ENCODE results near the gene HIC1. TPM values are rescaled to one million over a fixed set of nuclear protein-coding genes. Genes with fewer than 3 reads are reported as not detected.

Gene HIC1
- 3.3 to 9.0 TPM (median 8.8 TPM) in 3 replicates for total RNA-seq
- long read RNA-seq, transcript HIC1-205 (2 exons, 1,134 nt): major isoform, 7 of 13 reads
- long read RNA-seq, partial matches to known transcripts: 0 of 13 reads
- long read RNA-seq, other reads (novel, unspliced or antisense): 5 of 13 reads

DNA sequence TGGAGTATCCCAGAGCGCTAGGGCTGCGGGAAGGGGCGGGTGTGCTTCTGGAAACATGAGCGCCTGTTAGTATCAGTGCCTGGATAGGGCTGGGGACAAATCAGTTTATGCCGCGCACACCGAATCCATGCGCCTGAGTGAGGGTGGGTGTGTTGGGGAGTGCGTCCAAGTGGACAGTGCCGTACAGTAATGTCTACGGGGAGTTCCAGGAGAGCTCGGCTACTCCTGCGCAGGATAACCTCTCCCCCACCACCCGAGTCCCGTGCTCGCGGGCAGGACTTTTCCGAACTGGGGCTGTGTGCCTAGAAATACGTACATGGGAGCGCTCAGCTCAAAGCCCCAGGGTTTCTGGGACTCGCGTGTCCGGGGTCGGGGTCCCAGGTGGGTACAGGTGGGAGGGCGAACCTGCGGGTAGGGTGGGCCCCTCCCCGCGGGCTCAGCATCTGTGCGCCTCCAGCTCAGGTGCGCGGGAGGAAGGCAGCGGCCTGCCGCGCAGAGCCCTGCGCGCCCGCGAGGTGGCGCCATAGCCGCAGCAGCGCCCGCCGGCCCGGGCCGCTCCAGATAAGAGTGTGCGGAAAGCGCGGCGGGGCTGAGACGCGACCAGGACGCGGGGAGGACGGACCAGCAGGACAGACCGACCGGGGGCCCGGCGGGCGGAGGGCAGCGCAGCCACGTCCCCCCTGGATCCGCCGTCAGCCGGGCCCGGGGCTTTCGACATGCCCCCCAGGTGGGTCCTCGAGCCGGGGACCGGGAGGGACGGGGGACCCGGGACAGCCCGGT lies at the start of gene HIC1:
Gene HIC1, plus strand, starts transcription at position 592 of the 780 bp plus-strand sequence. CDS start 1,588 bp downstream, outside the sequence.
- H3K9me3 Mint-ChIP-seq (ENCODE audit: low read depth): no peaks in the 10 kb centered on the region
- DNase-seq (ENCODE audit: low spot score): no peak
- H3K27me3 Mint-ChIP-seq (ENCODE audit: low read depth): no peaks in the 10 kb centered on the region
- TF ChIP-seq, protein P1, sequence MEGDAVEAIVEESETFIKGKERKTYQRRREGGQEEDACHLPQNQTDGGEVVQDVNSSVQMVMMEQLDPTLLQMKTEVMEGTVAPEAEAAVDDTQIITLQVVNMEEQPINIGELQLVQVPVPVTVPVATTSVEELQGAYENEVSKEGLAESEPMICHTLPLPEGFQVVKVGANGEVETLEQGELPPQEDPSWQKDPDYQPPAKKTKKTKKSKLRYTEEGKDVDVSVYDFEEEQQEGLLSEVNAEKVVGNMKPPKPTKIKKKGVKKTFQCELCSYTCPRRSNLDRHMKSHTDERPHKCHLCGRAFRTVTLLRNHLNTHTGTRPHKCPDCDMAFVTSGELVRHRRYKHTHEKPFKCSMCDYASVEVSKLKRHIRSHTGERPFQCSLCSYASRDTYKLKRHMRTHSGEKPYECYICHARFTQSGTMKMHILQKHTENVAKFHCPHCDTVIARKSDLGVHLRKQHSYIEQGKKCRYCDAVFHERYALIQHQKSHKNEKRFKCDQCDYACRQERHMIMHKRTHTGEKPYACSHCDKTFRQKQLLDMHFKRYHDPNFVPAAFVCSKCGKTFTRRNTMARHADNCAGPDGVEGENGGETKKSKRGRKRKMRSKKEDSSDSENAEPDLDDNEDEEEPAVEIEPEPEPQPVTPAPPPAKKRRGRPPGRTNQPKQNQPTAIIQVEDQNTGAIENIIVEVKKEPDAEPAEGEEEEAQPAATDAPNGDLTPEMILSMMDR (IDR thresholded peaks at IDR 0.05): peak; percentile 96
- H3K4me1 Mint-ChIP-seq (ENCODE audit: low read depth): peaks cover 10% of the 10 kb centered on the region
- no peak within 1 kb of the TSS for H3K27ac Mint-ChIP-seq (ENCODE audit: unreplicated experiment)
- H3K4me3 Mint-ChIP-seq (ENCODE audit: unreplicated experiment): peak within 1 kb of the TSS; percentile 62
- no peaks in the 10 kb centered on the region for H3K36me3 Mint-ChIP-seq (ENCODE audit: low read depth)

DNA sequence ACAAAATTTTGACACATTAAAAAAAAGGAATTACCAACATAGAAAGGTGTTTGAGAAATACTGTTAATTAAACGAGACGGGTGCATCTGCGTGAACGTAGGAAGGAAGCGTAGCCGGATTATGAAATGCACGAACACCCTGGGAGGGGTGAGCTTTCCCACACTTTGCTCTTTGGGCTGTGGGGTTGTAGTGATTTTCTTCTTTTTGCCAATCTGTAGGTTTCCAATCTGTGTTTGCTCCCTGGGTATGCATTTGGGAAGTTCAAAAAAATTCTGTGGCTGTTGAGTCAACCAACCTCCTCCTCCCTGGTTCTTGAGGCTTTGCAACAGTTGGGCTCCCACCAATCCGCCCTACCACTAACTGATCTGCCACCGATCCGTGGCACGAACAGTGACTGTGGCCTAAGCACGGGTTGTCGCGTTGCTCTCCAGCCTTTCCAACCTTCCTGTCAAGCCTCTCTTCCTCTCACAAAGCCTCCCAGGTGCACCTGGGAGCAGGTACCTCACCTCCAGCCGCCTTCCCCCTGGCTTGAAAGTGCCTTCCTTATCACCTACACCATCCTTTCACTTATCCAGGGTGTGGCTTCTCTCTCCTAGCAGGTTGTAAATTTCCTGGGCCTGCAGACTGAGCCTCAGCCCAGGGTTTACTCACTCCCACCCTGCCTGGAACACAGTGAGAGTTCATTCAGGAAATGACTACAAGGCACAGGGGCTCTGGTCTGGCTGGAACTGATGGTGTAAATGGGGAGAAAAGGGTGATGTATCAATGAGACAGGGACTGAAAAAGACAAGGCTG lies 46.4 kb upstream of the HIC1 start:
- Mint-ChIP-seq H3K4me3 (ENCODE audit: unreplicated experiment) (no peak overlapping the region), H3K4me1 (ENCODE audit: low read depth) (peaks cover 23% of the 10 kb centered on the region), H3K36me3 (ENCODE audit: low read depth) (no peaks in the 10 kb centered on the region), H3K27ac (ENCODE audit: unreplicated experiment) (no peak overlapping the region), H3K9me3 (ENCODE audit: low read depth) (no peaks in the 10 kb centered on the region), H3K27me3 (ENCODE audit: low read depth) (no peaks in the 10 kb centered on the region)
- DNase-seq (ENCODE audit: low spot score): no peak
- TF ChIP-seq, protein P1 (IDR thresholded peaks at IDR 0.05): no peak

- no peak overlapping the region for H3K27ac Mint-ChIP-seq (ENCODE audit: unreplicated experiment)
- TF ChIP-seq, protein P1 (IDR thresholded peaks at IDR 0.05): no peak
- H3K27me3 Mint-ChIP-seq (ENCODE audit: low read depth): no peaks in the 10 kb centered on the region
- peaks cover 34% of the 10 kb centered on the region for H3K4me1 Mint-ChIP-seq (ENCODE audit: low read depth)
- no peak overlapping the region for H3K4me3 Mint-ChIP-seq (ENCODE audit: unreplicated experiment)
- no peak for DNase-seq (ENCODE audit: low spot score)
- H3K36me3 Mint-ChIP-seq (ENCODE audit: low read depth): no peaks in the 10 kb centered on the region
- H3K9me3 Mint-ChIP-seq (ENCODE audit: low read depth): no peaks in the 10 kb centered on the region
Measured at GRCh38 chr17:2009737-2010136, 45.2 kb upstream of the HIC1 start.

GRCh38 chr17:2011411-2012371 lies 43.2 kb upstream of the HIC1 start:
- peaks cover 37% of the 10 kb centered on the region for H3K4me1 Mint-ChIP-seq (ENCODE audit: low read depth)
- DNase-seq (ENCODE audit: low spot score): no peak
- peak overlapping the region; percentile 90 for H3K27ac Mint-ChIP-seq (ENCODE audit: unreplicated experiment)
- TF ChIP-seq, protein P1 (IDR thresholded peaks at IDR 0.05): no peak
- H3K4me3 Mint-ChIP-seq (ENCODE audit: unreplicated experiment): peak overlapping the region; percentile 36
- H3K27me3 Mint-ChIP-seq (ENCODE audit: low read depth): peaks cover under 1% of the 10 kb centered on the region
- no peaks in the 10 kb centered on the region for H3K36me3 Mint-ChIP-seq (ENCODE audit: low read depth)
- H3K9me3 Mint-ChIP-seq (ENCODE audit: low read depth): no peaks in the 10 kb centered on the region

All from chondrocyte (in vitro differentiated cells).